GM13977 (cell line): ENCODE results near the gene AIF1.

ENCODE experiments used
- DNase-seq: peaks from one replicate; pipeline ENCODE4 v3.0.0; 2012; ENCODE audit warnings: low spot score
- CTCF ChIP-seq: IDR thresholded peaks from 2 replicates; pipeline ENCODE4 v1.5.1; 2012; ENCODE audit warnings: mild to moderate bottlenecking, control low read depth; ENCODE audit not compliant: insufficient read depth; ENCODE audit errors: extremely low read depth, missing control alignments
- in situ Hi-C: fragments of 300-500 bp; cut with MboI; formaldehyde crosslinking; loops from one replicate; pipeline ENCODE4 v1.12.0; 2022; ENCODE audit warnings: low sequenced_read_pairs, low pct_unique_long_range_greater_than_20kb, mixed read lengths, inconsistent platforms; ENCODE audit not compliant: unreplicated experiment

The AIF1 gene

GRCh38 chr6:31663961-31664789, 49.1 kb downstream of the AIF1 start:
- in situ Hi-C loops: no loop called here
- DNase-seq: no peak

GRCh38 chr6:31664790-31665500, 49.9 kb downstream of the AIF1 start, which contains the start of gene GPANK1:
Gene GPANK1, minus strand, starts transcription at chr6:31664997. Its CDS starts 519 bp downstream, at chr6:31664478.
- no peak for TF ChIP-seq CTCF
- DNase-seq: peak; percentile 87
- in situ Hi-C loops: no loop called here

More at GRCh38 chr6:31663961-31664789, 49.1 kb downstream of the AIF1 start:
- no peak for TF ChIP-seq CTCF

GRCh38 chr6:31665501-31666336, 50.7 kb downstream of the AIF1 start, which contains the start of gene CSNK2B:
Gene CSNK2B, plus strand, starts transcription at chr6:31666080. Its CDS starts 752 bp downstream, at chr6:31666832.
- peak; percentile 97 for DNase-seq
- TF ChIP-seq CTCF: no peak
- in situ Hi-C loops: no loop called here

GRCh38 chr6:31666337-31666965, 51.4 kb downstream of the AIF1 start:
- in situ Hi-C loops: no loop called here
- TF ChIP-seq CTCF: no peak
- DNase-seq: no peak
